GM12878 (cell line): Measurements from ENCODE around the gene ACSF2. TPM values are rescaled to one million over a fixed set of nuclear protein-coding genes. Genes with fewer than 3 reads are reported as not detected.

Source experiments
- ATAC-seq: fragments of 200-7000 bp; cut with Tn5 transposase; 3 replicates; pipeline ENCODE4 v1.9.1; 2020; ENCODE audit warnings: mild to moderate bottlenecking, moderate library complexity
- BruUV-seq: library from RNA; stranded (reverse); fragments of 400-500 nt; replicated peaks from 2 replicates; lab custom pipeline; 2021; lab: Mats Ljungman, UMichigan
- CTCF ChIA-PET: fragments of 300-600 bp; sonication (Branson Sonifier 250); formaldehyde crosslinking; extraction: SDS; loops from one replicate; lab custom pipeline; 2021; ENCODE audit warnings: inconsistent platforms; lab: Yijun Ruan, JAX
- POLR2A ChIA-PET: fragments of 350-600 bp; formaldehyde crosslinking; extraction: SDS; loops from one replicate; lab custom pipeline; 2021; ENCODE audit warnings: inconsistent platforms; lab: Charles Lee
- RAD21 ChIA-PET: fragments of 300-600 bp; sonication (Branson Sonifier 250); formaldehyde crosslinking; loops from one replicate; lab custom pipeline; 2023; ENCODE audit warnings: antibody characterized with exemption; ENCODE audit not compliant: unreplicated experiment; lab: Charles Lee
- SMC1A ChIA-PET: fragments of 300-600 bp; sonication (Branson Sonifier 250); formaldehyde crosslinking; loops from one replicate; lab custom pipeline; 2023; ENCODE audit not compliant: unreplicated experiment, uncharacterized antibody; lab: Charles Lee
- DNase-seq: peaks from one replicate; pipeline ENCODE4 v3.0.0-alpha.2; 2011; ENCODE audit warnings: low read depth, low spot score
- FAIRE-seq: peaks from 3 replicates; lab custom pipeline; 2011; peaks lifted over from hg19 to GRCh38; lab: Jason Lieb, UNC
- H2AFZ ChIP-seq: 2 replicates; pipeline ENCODE4 v1.6.0; 2011; ENCODE audit warnings: low read depth, low read length, control low read depth; ENCODE audit not compliant: control insufficient read depth
- H3K27ac ChIP-seq: 2 replicates; pipeline ENCODE4 v1.5.1; 2011; ENCODE audit warnings: control low read depth; ENCODE audit not compliant: control insufficient read depth, insufficient read depth
- H3K27me3 ChIP-seq, 2 experiments: replicated peaks in 1 of 2; 2 replicates each; pipeline versions ENCODE4 v1.6.0 to v1.6.1; 2011; ENCODE audit warnings: low read length in 1 of 2; ENCODE audit not compliant: control insufficient read depth in 2 of 2, insufficient read depth in 2 of 2
- H3K36me3 ChIP-seq, 2 experiments: 2 replicates each; pipeline ENCODE4 v1.5.1; 2011; ENCODE audit warnings: low read length in 1 of 2; ENCODE audit not compliant: control insufficient read depth in 2 of 2, insufficient read depth in 2 of 2
- H3K4me1 ChIP-seq: 2 replicates; pipeline ENCODE4 v1.6.1; 2011; ENCODE audit warnings: mild to moderate bottlenecking, low read length, moderate library complexity, mixed read lengths; ENCODE audit not compliant: control insufficient read depth, insufficient read depth
- H3K4me2 ChIP-seq: 2 replicates; pipeline ENCODE4 v1.6.0; 2011; ENCODE audit warnings: control low read depth; ENCODE audit not compliant: control insufficient read depth, insufficient read depth
- H3K4me3 ChIP-seq: fragments of 200-600 bp; sonication (generic); 2 replicates; pipeline ENCODE4 v1.5.1; 2016
- H3K79me2 ChIP-seq: 2 replicates; pipeline ENCODE4 v1.6.0; 2011; ENCODE audit warnings: low read length; ENCODE audit not compliant: control insufficient read depth, insufficient read depth
- H3K9ac ChIP-seq: 2 replicates; pipeline ENCODE4 v1.8.0; 2011; ENCODE audit warnings: low read length, control low read depth, mixed read lengths; ENCODE audit not compliant: control insufficient read depth, insufficient read depth
- H3K9me3 ChIP-seq: replicated peaks from 3 replicates; pipeline ENCODE4 v1.5.1; 2011; ENCODE audit warnings: mild to moderate bottlenecking, low read length; ENCODE audit not compliant: control insufficient read depth, insufficient read depth
- H4K20me1 ChIP-seq: 2 replicates; pipeline ENCODE4 v1.6.0; 2011; ENCODE audit not compliant: control insufficient read depth, insufficient read depth
- CHD4 ChIP-seq: fragments of 200-600 bp; sonication (generic); IDR thresholded peaks from 2 replicates; pipeline ENCODE4 v1.6.1; 2016; ENCODE audit warnings: mild to moderate bottlenecking
- CREB1 ChIP-seq: IDR thresholded peaks from 2 replicates; pipeline ENCODE4 v1.6.1; 2012; ENCODE audit warnings: low read depth, mild to moderate bottlenecking, inconsistent platforms
- IRF4 ChIP-seq: IDR thresholded peaks from 2 replicates; pipeline ENCODE4 v1.6.1; 2011; ENCODE audit warnings: low read depth, low read length
- MEF2B ChIP-seq: fragments of 450-650 bp; IDR thresholded peaks from 2 replicates; pipeline ENCODE4 v1.6.1; 2018; ENCODE audit warnings: mild to moderate bottlenecking, moderate library complexity; ENCODE audit not compliant: partially characterized antibody, poor library complexity, severe bottlenecking
- NBN ChIP-seq: fragments of 450-650 bp; IDR thresholded peaks from 2 replicates; pipeline ENCODE4 v1.6.1; 2016
- NFXL1 ChIP-seq: fragments of 450-650 bp; IDR thresholded peaks from 2 replicates; pipeline ENCODE4 v1.6.1; 2017; ENCODE audit warnings: antibody characterized with exemption, mild to moderate bottlenecking, borderline replicate concordance
- NR2C1 ChIP-seq: fragments of 450-650 bp; IDR thresholded peaks from 2 replicates; pipeline ENCODE4 v1.6.1; 2017; ENCODE audit warnings: antibody characterized with exemption, mild to moderate bottlenecking, moderate library complexity
- NR2C2 ChIP-seq: IDR thresholded peaks from 2 replicates; pipeline ENCODE4 v1.6.1; 2011; ENCODE audit warnings: borderline replicate concordance, low read depth; ENCODE audit not compliant: control insufficient read depth, insufficient read length
- RCOR1 ChIP-seq: conservative IDR thresholded peaks from 2 replicates; pipeline ENCODE4 v1.6.1; 2012; ENCODE audit warnings: low read depth, low read length, improper control_type of control experiment
- SRF ChIP-seq, 2 experiments: IDR thresholded peaks; 2 replicates each; pipeline ENCODE4 v1.6.1; 2011; ENCODE audit warnings: low read depth in 2 of 2, low read length in 2 of 2, mild to moderate bottlenecking in 1 of 2, moderate library complexity in 1 of 2
- WGBS: methylation state at CpG from one replicate; pipeline ENCODE4 v1.1.6; 2016; ENCODE audit warnings: low lambda C conversion rate; ENCODE audit not compliant: insufficient replicate concordance, insufficient coverage; ENCODE audit errors: missing lambda C conversion rate; 5-methylcytosine and 5-hydroxymethylcytosine counted together
- in situ Hi-C: fragments of 300-500 bp; cut with MboI; formaldehyde crosslinking; loops from 9 replicates; pipeline ENCODE4 v1.14.3; 2018; ENCODE audit warnings: mixed read lengths
- intact Hi-C: fragments of 100-400 bp; cut with micrococcal nuclease; formaldehyde crosslinking; loops from one replicate; pipeline ENCODE4 v1.14.2; 2022; ENCODE audit not compliant: unreplicated experiment
- polyA plus RNA-seq, 11 experiments: library from polyadenylated mRNA; depleted of rRNA in 4 of 11; unstranded in 6 of 11; stranded (reverse) in 5 of 11; fragments of >200 nt; fragmentation: Nextera tagmentation in 4 of 11; fragmentation: Illumina TruSeq in 1 of 11; extraction: Ambion mirVana in 4 of 11; extraction: Trizol in 1 of 11; gene quantifications; 1 replicate in 1 of 11; 2 replicates in 10 of 11; pipeline versions ENCODE4 v1.2.1 to v1.2.3, GENCODE V29; 2011 to 2016; ENCODE audit warnings: inconsistent platforms in 2 of 11, missing spikeins in 2 of 11, low read depth in 1 of 11
- total RNA-seq, 4 experiments: library from RNA; depleted of rRNA in 3 of 4; stranded (reverse); fragments of >200 nt in 3 of 4; fragmentation: Illumina TruSeq in 1 of 4; extraction: Trizol in 1 of 4; gene quantifications; 2 replicates each; pipeline versions ENCODE4 v1.2.1 to v1.2.3, GENCODE V29; 2013 to 2021
- TF ChIP-seq, protein P1 (sequence below): fragments of 450-650 bp; conservative IDR thresholded peaks from 2 replicates; pipeline ENCODE4 v1.6.1; 2017; ENCODE audit warnings: mild to moderate bottlenecking, moderate library complexity
- TF ChIP-seq, protein P2 (sequence below): fragments of 450-650 bp; formaldehyde crosslinking; IDR thresholded peaks from 2 replicates; pipeline ENCODE4 v1.4.0; 2020; ENCODE audit warnings: mild to moderate bottlenecking, moderate library complexity
- TF ChIP-seq, protein P3 (sequence below): fragments of 450-650 bp; IDR thresholded peaks from 2 replicates; pipeline ENCODE4 v1.6.1; 2017; ENCODE audit warnings: mild to moderate bottlenecking, low read depth, inconsistent platforms; ENCODE audit not compliant: poor library complexity, severe bottlenecking

Gene ACSF2
- total and polyA plus RNA-seq, 10 of the 15 experiments (the other 5 are each of a cell fraction or from before 2014, with no cell fraction given) = 7.1 to 32.8 (median 16.8) TPM

DNA sequence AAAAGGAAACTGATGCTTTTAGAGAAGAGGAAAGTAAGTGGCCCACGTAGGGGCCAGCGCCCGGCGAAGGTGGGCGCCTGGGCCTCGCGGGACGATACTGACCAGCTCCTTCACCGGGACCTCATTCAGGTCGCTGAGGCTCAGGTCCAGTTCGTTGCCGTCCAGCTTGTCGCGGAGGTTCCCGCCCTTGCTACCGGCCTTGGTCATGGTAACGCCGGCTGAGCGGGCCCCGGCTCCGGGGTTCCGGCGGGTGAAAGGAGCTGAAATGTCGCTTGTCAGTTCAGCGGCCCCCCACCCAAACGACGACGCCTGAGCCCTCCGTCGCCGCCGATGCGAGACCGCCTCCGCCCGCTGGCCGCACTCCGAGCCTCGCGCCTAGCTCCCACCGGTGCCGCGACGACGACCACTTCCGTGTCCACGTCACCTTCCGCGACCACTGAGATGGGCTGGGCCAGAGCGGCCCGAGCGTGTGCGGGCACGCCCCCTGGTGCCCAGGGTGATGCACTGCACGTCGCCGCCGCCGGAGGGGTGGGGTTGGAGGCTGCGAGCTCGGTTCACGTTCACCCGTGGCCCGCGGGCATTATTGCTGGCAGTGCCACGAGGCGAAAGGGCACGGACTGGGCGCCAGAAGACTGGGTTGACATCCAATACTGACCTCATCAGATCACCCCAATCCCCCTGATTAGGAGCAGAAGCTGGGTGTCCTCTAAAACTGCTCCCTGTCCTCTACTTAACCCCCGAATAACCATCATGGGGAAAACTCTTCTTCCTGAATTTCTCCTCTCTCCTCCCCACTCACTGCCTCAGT is 28.7 kb upstream of the ACSF2 start, which contains the start of gene LRRC59:
LRRC59 (minus strand) TSS at position 413 of the 808 bp plus-strand sequence; CDS start at position 207, 206 bp downstream.
- CTCF ChIA-PET = interaction anchor here (0.6 to 5.7 kb wide), 41 partner anchors 9 to 550 kb away, joined by 3 to 83 read pairs (median 5); partner anchors contain the start of genes ACSF2, COL1A1, EME1 and MRPL27
- 1% methylated on average over 63 of the region's 70 CpGs for WGBS
- TF ChIP-seq NR2C1 (peak; percentile 63), CHD4 (no peak), NFXL1 (no peak), CREB1 (peak; percentile 97), SRF (IDR thresholded peaks at IDR 0.05; ENCODE audit: low read depth in 2 of 2, low read length in 2 of 2) (0 out of 4 replicates have a peak, but pooled peaks of 1 of the 2 experiments have one; percentile 46), IRF4 (peak; percentile 76), NBN (peak; percentile 96), NR2C2 (no peak), MEF2B (peak; percentile 22), RCOR1 (no peak)
- TF ChIP-seq, protein P1, sequence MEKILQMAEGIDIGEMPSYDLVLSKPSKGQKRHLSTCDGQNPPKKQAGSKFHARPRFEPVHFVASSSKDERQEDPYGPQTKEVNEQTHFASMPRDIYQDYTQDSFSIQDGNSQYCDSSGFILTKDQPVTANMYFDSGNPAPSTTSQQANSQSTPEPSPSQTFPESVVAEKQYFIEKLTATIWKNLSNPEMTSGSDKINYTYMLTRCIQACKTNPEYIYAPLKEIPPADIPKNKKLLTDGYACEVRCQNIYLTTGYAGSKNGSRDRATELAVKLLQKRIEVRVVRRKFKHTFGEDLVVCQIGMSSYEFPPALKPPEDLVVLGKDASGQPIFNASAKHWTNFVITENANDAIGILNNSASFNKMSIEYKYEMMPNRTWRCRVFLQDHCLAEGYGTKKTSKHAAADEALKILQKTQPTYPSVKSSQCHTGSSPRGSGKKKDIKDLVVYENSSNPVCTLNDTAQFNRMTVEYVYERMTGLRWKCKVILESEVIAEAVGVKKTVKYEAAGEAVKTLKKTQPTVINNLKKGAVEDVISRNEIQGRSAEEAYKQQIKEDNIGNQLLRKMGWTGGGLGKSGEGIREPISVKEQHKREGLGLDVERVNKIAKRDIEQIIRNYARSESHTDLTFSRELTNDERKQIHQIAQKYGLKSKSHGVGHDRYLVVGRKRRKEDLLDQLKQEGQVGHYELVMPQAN = peak; percentile 95
- TF ChIP-seq, protein P2, sequence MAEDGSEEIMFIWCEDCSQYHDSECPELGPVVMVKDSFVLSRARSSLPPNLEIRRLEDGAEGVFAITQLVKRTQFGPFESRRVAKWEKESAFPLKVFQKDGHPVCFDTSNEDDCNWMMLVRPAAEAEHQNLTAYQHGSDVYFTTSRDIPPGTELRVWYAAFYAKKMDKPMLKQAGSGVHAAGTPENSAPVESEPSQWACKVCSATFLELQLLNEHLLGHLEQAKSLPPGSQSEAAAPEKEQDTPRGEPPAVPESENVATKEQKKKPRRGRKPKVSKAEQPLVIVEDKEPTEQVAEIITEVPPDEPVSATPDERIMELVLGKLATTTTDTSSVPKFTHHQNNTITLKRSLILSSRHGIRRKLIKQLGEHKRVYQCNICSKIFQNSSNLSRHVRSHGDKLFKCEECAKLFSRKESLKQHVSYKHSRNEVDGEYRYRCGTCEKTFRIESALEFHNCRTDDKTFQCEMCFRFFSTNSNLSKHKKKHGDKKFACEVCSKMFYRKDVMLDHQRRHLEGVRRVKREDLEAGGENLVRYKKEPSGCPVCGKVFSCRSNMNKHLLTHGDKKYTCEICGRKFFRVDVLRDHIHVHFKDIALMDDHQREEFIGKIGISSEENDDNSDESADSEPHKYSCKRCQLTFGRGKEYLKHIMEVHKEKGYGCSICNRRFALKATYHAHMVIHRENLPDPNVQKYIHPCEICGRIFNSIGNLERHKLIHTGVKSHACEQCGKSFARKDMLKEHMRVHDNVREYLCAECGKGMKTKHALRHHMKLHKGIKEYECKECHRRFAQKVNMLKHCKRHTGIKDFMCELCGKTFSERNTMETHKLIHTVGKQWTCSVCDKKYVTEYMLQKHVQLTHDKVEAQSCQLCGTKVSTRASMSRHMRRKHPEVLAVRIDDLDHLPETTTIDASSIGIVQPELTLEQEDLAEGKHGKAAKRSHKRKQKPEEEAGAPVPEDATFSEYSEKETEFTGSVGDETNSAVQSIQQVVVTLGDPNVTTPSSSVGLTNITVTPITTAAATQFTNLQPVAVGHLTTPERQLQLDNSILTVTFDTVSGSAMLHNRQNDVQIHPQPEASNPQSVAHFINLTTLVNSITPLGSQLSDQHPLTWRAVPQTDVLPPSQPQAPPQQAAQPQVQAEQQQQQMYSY (CRISPR knock-in tag) = no peak
- TF ChIP-seq, protein P3, sequence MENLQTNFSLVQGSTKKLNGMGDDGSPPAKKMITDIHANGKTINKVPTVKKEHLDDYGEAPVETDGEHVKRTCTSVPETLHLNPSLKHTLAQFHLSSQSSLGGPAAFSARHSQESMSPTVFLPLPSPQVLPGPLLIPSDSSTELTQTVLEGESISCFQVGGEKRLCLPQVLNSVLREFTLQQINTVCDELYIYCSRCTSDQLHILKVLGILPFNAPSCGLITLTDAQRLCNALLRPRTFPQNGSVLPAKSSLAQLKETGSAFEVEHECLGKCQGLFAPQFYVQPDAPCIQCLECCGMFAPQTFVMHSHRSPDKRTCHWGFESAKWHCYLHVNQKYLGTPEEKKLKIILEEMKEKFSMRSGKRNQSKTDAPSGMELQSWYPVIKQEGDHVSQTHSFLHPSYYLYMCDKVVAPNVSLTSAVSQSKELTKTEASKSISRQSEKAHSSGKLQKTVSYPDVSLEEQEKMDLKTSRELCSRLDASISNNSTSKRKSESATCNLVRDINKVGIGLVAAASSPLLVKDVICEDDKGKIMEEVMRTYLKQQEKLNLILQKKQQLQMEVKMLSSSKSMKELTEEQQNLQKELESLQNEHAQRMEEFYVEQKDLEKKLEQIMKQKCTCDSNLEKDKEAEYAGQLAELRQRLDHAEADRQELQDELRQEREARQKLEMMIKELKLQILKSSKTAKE = no peak

More for the DNA sequence above, 28.7 kb upstream of the ACSF2 start, which contains the start of gene LRRC59:
- Histone ChIP-seq H3K4me3 (peak within 1 kb of the TSS; percentile 93), H3K4me1 (peaks cover 5% of the 10 kb centered on the region), H2AFZ (peak within 1 kb of the TSS; percentile 84), H3K79me2 (peaks cover 37% of the 10 kb centered on the region), H4K20me1 (no peaks in the 10 kb centered on the region), H3K9me3 (no peaks in the 10 kb centered on the region), H3K36me3 (peaks cover 12% of the 10 kb centered on the region in 2 experiments), H3K4me2 (peak within 1 kb of the TSS; percentile 90), H3K27me3 (no peaks in the 10 kb centered on the region), H3K27ac (peak within 1 kb of the TSS; percentile 81), H3K9ac (peak within 1 kb of the TSS; percentile 89)
- FAIRE-seq = peak; percentile 64
- peak; percentile 97 for ATAC-seq
- in situ Hi-C loops (no loop called here), intact Hi-C loops (loop anchor here (1.0 to 2.0 kb wide), 3 partner anchors 24 to 81 kb away; partner anchors contain the start of genes ACSF2 and RSAD1)
- SMC1A ChIA-PET = interaction anchor here (0.8 to 4.6 kb wide), 14 partner anchors 13 to 87 kb away, joined by 3 to 26 read pairs (median 4); partner anchors contain the start of gene RSAD1
- BruUV-seq = TSS peak; percentile 57
- POLR2A ChIA-PET = interaction anchor here (0.6 to 3.3 kb wide), 16 partner anchors 10 to 145 kb away, joined by 3 to 31 read pairs (median 4); partner anchors contain the start of genes ACSF2, EME1, MRPL27 and RSAD1
- RAD21 ChIA-PET = interaction anchor here (0.6 to 4.2 kb wide), 15 partner anchors 15 to 234 kb away, joined by 3 to 32 read pairs (median 4); partner anchors contain the start of genes ACSF2, COL1A1 and RSAD1
- DNase-seq = peak; percentile 55
